HCT116 (cell line): ENCODE data around the gene RAD21L1.

Experiments
- CEBPB ChIP-seq: IDR thresholded peaks from 2 replicates; pipeline ENCODE4 v1.6.1; 2012; ENCODE audit warnings: low read depth
- ELF1 ChIP-seq: IDR thresholded peaks from 2 replicates; pipeline ENCODE4 v1.6.1; 2012; ENCODE audit warnings: low read depth, borderline replicate concordance
- EZH2 ChIP-seq: fragments of 200-600 bp; sonication (generic); IDR thresholded peaks from 2 replicates; pipeline ENCODE4 v1.6.1; 2017; ENCODE audit warnings: antibody characterized with exemption, mixed run types
- EZH2phosphoT487 ChIP-seq: fragments of 200-600 bp; IDR thresholded peaks from 2 replicates; pipeline ENCODE4 v1.6.1; 2018; ENCODE audit warnings: antibody characterized with exemption, borderline replicate concordance
- JUND ChIP-seq: IDR thresholded peaks from 2 replicates; pipeline ENCODE4 v1.6.1; 2012
- RAD21 ChIP-seq: IDR thresholded peaks from 2 replicates; pipeline ENCODE4 v1.6.1; 2012; ENCODE audit warnings: low read depth, mild to moderate bottlenecking
- SP1 ChIP-seq: IDR thresholded peaks from 2 replicates; pipeline ENCODE4 v1.6.1; 2012; ENCODE audit warnings: low read depth
- TCF7L2 ChIP-seq: IDR thresholded peaks from 2 replicates; pipeline ENCODE4 v1.7.0; 2011; ENCODE audit warnings: borderline replicate concordance, inconsistent platforms; ENCODE audit not compliant: insufficient read depth, insufficient read length; ENCODE audit errors: extremely low read depth
- YY1 ChIP-seq: IDR thresholded peaks from 2 replicates; pipeline ENCODE4 v1.6.1; 2011; ENCODE audit warnings: low read length, low read depth, moderate library complexity, mild to moderate bottlenecking; ENCODE audit not compliant: insufficient replicate concordance; ENCODE audit errors: extremely low read depth
- TF ChIP-seq, protein P1 (sequence below), 3 experiments: fragments of 200-600 bp in 1 of 3; sonication (generic) in 1 of 3; IDR thresholded peaks in 2 of 3; conservative IDR thresholded peaks in 1 of 3; 2 replicates each; pipeline ENCODE4 v1.5.1; 2012 to 2017; ENCODE audit warnings: low read depth in 2 of 3, low read length in 2 of 3, antibody characterized with exemption in 1 of 3, borderline replicate concordance in 1 of 3, control low read depth in 1 of 3, mild to moderate bottlenecking in 1 of 3, mixed read lengths in 1 of 3, mixed run types in 1 of 3, moderate library complexity in 1 of 3; ENCODE audit not compliant: insufficient read depth in 1 of 3
- TF ChIP-seq, protein P2 (sequence below): IDR thresholded peaks from 2 replicates; pipeline ENCODE4 v1.6.1; 2012
- TF ChIP-seq, protein P3 (sequence below): IDR thresholded peaks from 2 replicates; pipeline ENCODE4 v1.6.1; 2012

DNA sequence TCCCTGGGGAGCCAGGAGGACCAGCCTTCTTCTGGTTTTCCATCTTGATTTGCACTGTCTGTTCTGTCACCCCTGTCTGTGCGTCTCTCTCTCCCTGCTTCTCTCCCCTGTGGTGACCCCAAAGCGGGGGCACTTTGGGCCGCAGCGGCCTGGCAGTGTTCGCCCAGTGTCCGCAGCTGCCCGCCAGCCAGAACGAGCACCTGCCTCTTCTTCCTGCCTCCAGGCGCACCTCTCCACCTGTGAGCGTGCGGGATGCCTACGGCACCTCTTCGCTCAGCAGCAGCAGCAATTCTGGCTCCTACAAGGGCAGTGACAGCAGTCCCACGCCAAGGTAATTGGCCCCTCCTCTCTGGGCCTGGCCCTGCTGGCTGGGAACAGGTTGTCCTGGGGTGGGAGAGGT, 71.1 kb downstream of the RAD21L1 start:
- TF ChIP-seq SP1, result no peak
- no peak for TF ChIP-seq YY1
- no peak for TF ChIP-seq EZH2
- TF ChIP-seq, protein P1, sequence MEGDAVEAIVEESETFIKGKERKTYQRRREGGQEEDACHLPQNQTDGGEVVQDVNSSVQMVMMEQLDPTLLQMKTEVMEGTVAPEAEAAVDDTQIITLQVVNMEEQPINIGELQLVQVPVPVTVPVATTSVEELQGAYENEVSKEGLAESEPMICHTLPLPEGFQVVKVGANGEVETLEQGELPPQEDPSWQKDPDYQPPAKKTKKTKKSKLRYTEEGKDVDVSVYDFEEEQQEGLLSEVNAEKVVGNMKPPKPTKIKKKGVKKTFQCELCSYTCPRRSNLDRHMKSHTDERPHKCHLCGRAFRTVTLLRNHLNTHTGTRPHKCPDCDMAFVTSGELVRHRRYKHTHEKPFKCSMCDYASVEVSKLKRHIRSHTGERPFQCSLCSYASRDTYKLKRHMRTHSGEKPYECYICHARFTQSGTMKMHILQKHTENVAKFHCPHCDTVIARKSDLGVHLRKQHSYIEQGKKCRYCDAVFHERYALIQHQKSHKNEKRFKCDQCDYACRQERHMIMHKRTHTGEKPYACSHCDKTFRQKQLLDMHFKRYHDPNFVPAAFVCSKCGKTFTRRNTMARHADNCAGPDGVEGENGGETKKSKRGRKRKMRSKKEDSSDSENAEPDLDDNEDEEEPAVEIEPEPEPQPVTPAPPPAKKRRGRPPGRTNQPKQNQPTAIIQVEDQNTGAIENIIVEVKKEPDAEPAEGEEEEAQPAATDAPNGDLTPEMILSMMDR (IDR thresholded peaks at IDR 0.05 in 2 of 3, conservative IDR thresholded peaks at IDR 0.05 in 1 of 3; ENCODE audit: borderline replicate concordance in 1 of 3, insufficient read depth in 1 of 3, low read depth in 2 of 3, low read length in 2 of 3), result no peak
- TF ChIP-seq JUND, result no peak
- TF ChIP-seq TCF7L2, result no peak
- TF ChIP-seq EZH2phosphoT487, result no peak
- TF ChIP-seq RAD21, result no peak
- no peak for TF ChIP-seq CEBPB
- TF ChIP-seq, protein P2, sequence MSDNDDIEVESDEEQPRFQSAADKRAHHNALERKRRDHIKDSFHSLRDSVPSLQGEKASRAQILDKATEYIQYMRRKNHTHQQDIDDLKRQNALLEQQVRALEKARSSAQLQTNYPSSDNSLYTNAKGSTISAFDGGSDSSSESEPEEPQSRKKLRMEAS, result no peak
- TF ChIP-seq, protein P3, sequence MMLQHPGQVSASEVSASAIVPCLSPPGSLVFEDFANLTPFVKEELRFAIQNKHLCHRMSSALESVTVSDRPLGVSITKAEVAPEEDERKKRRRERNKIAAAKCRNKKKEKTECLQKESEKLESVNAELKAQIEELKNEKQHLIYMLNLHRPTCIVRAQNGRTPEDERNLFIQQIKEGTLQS, result no peak
- no peak for TF ChIP-seq ELF1
